Stimulated activated CD4-positive, alpha-beta T cell treated with anti-CD3 and anti-CD28 coated beads, Interleukin-1b, Interleukin-23, amount 100 ng/mL, for 1 hour (primary cell): Measurements from ENCODE around the gene DNAH5.
"Not testable (repeated sequence)": the region's sequence is repeated elsewhere in the genome, so short reads cannot be mapped to it uniquely, and the experiment has no call there.

Source experiments
- DNase-seq, 2 donors: peaks; one replicate each; pipeline ENCODE4 v3.0.0-alpha.2; 2020; ENCODE audit warnings: low read depth in 2 of 2

Gene DNAH5

DNA sequence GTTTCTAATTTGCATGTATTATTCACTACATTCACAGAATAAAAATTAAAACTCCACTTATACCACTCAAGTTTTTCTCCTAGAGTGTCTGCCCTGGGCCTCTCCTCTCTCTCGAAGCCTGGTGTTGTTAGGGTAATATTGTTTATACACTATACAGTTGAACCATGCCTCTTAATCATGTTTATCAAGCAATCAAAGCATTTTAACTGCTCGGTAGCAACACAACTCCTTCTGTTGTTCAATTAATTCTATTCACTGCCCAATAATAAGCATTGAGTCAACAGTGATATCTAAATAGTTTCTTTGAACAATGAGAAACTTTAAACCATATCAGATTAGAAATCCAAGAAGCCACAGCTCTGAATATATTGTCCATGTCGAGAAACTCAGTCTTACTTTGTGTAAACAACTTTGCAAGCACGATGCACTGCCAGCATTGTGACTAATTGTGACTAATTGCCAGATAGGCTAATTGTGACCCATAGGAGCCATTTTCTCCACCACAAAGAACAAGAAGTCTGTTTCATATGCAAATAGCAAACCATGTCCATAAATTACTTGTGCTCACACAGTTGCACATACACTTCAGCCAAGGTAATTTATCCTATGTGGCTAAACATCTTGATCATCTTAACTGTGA is at the start of gene DNAH5:
Gene DNAH5 (minus strand): TSS at position 129 of the 640 bp plus-strand sequence. CDS start 250 bp downstream, outside the sequence.
- no peak for DNase-seq

DNA sequence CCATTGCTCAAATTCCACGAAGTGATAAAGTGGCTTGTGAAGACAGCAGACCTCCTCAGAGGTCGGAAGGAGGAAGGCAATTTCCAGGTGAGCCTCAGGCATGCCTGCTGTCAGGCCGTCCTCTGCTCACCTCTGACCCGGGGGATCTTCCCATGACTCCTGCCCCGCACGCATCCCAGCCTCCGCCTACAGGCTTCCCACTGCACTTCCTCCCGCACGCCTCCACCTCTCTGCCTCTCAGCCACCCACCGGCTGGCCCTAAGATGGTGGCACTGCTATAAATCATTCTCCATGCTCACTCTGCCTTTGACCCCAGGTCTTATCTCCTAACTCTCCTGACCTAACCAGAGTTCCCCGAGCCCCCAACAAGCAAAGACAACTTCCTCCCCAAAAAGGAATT is 49.4 kb upstream of the DNAH5 start:
- no peak for DNase-seq

- DNase-seq, result no peak
Observed at GRCh38 chr5:13992795-13993194, 48.3 kb upstream of the DNAH5 start.

GRCh38 chr5:13991365-13991764 is 46.9 kb upstream of the DNAH5 start:
- DNase-seq, result no peak

GRCh38 chr5:13990896-13991295 is 46.4 kb upstream of the DNAH5 start:
- no peak for DNase-seq

DNA sequence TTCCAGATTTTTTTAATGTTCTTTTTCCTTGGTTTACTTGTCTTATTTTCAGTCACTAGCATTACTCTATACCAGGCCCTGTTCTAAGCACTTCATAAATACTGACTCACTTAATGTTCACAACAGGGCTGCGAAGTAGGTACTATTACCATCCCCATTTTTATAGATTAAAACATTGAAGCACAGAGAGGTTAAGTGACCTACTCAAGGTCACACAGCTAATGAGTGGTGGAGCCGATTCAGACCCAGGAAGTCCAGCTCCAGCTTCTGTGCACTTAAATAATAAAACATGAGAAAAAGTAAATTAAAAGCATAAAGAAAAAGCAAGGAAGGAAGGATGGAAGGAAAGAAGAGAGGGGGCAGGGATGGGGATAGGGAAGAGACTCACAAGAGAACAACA is 45.3 kb upstream of the DNAH5 start:
- no peak for DNase-seq

GRCh38 chr5:13987843-13988464 is 43.5 kb upstream of the DNAH5 start:
- no peak for DNase-seq

- DNase-seq, result no peak
Observed at GRCh38 chr5:13985731-13986418, 41.4 kb upstream of the DNAH5 start.

DNA sequence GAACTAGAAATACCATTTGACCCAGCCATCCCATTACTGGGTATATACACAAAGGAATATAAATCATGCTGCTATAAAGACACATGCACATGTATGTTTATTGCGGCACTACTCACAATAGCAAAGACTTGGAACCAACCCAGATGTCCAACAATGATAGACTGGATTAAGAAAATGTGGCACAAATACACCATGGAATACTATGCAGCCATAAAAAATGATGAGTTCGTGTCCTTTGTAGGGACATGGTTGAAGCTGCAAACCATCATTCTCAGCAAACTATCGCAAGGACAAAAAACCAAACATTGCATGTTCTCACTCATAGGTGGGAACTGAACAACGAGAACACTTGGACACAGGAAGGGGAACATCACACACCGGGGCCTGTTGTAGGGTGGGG is 40.4 kb upstream of the DNAH5 start:
- not testable (repeated sequence) for DNase-seq

DNA sequence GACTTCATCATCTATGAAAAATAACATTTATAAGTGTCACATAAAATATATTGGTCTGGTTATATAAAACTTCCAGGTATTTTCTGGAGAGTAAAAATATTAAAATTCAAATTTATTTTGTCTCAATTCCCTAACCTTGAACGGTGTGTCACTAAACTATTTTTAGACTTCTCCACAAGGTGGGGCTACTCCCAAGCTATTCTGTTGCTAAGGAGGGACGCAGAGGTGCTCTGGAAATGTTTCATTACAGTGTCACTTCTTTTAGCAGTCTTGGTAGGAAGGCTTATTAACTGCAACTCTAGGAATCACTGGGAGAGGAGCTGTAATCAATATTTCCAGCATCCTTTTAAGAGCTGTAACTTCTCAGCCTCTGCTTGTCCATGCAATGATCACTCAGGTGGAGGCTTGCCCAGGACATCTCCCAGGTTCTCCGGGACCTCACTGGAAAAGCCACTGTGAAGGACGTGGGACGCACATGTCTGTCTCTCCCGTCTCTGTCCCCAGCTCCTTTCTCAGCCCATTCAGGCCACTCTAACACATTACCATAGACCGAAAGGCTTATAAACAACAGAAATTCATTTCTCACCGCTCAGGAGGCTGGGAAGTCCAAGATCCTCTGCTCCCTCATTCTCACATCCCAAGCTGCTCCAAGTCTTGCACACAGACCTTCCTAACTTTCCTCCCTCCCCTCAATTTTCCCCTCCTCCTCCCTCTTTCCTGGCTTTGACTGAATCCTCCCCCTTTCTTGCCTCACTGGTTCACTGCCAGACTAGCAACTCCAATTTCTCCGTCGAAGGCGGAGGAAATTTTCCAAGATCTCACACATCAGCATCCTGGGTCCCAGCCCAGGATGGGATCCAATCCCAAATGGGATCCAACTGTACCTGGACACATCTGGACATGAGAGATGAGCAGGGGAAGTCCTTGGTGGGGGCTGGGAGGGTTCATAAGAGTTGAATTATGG is 32.7 kb upstream of the DNAH5 start:
- no peak for DNase-seq

DNA sequence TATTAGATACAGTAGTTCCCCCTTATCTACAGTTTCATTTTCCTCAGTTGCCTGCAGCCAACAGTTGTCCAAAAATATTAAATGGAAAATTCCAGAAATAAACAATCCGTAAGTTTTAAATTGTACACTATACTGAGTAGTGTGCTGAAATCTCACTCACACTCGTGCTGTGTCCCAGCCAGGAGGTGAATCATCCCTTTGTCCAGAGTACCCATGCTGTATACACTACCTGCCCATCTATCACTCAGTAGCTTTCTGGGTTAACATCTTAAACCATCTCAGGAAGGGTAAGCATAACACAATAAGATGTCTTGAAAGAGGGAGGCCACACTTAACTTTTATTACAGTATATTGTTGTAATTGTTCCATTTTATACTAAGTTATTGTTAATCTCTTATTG is 31.7 kb upstream of the DNAH5 start:
- DNase-seq, result no peak

DNA sequence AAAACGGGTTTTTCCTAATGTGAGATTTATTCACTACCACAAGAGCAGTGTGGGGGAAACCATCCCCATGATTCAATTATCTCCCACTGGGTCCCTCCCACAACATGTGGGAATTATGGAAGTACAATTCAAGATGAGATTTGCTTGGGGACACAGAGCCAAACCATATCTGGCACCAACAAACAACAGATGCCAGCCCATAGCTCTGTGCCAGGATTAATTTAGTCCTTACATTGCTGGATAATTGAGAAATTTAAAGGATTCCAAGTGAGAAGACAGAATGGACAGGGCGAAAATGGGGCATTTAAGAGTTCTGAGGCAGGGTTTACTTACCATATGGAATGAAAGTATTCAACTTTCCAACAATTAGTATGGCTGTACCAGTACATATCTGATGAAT is 30.8 kb upstream of the DNAH5 start:
- no peak for DNase-seq

- DNase-seq, result no peak
Observed at GRCh38 chr5:13973724-13974123, 29.2 kb upstream of the DNAH5 start.

GRCh38 chr5:13972029-13972428 is 27.5 kb upstream of the DNAH5 start:
- DNase-seq, result no peak

GRCh38 chr5:13957032-13957645 is 12.7 kb upstream of the DNAH5 start:
- no peak for DNase-seq

DNA sequence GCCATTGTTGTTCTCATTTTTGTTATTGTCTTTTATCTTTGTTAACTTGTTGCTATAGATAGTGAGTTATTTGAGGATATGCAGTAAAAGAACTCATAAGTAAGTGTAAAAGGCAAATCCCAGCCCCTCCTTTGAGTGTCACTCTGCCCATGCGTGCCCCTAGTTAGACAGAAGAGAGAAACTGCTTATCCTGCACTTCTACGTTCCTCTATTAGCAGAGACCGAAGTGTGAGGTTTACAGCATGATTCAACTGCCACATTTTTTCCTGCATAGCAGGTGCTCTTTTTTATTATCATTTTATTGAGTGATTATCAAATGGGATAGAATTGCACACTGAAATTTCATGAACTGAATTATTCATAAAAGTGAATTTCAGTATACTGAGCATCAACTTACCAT is 12.0 kb upstream of the DNAH5 start:
- DNase-seq, result no peak

DNA sequence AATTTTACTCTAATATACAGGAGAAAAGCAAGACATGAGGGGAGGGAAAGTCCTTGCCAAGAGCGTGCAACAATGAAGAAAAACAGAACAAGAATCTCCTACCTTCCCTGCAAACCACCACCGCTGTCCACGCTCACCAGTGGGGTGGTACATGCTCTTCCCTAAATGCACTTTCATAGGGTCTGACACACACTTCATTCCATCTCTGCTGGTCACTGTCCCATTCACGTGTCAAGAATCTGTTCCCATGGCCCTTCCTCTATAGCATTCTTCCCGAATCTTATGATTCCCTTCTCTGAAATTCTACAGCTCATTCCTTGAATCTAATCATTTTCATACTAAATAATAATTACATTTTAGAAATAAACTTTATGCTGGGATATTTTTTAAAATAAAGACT is 11.4 kb upstream of the DNAH5 start:
- no peak for DNase-seq

- no peak for DNase-seq
Observed at GRCh38 chr5:13946111-13946510, 1.6 kb upstream of the DNAH5 start.

DNA sequence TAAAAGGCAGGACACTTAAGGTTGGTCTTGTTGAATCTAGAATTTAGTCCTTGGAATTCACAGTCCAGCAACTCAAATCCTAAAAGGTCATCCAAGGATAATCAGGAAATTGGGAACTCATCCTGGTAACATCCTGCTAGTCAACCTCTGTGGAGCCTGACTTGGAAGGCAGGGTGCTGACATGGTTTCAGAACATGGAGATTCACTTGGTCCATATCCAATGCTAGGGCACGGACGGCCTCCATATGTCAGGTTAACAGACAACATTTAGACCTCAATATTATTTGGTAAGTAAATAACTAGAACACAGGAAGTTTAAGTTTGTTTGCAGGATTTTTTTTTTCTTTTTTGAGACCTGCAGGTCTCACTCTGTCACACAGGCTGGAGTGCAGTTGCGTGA is 783 bp upstream of the DNAH5 start:
- no peak for DNase-seq

GRCh38 chr5:13943676-13944075 is 812 bp downstream of the DNAH5 start:
- DNase-seq, result no peak

DNA sequence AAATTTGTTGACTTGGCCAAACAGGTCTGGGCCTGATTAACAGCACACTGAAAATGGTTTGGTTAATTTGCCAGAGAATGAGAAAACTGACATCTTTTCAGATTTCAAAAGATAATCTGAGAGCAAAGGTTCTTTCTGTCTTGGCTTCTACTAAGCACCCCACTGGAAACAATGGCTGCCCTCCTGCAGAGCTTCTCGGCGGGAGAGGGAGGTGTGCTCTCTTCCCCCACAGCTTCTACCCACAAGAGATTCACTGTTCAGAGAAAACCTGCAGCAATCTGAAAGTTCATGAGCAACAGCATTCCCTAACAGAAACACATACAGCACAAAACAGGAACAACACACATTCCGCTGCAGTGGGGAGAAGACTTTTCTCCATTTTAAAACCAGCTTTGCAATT is 3.0 kb downstream of the DNAH5 start:
- DNase-seq, result no peak

DNA sequence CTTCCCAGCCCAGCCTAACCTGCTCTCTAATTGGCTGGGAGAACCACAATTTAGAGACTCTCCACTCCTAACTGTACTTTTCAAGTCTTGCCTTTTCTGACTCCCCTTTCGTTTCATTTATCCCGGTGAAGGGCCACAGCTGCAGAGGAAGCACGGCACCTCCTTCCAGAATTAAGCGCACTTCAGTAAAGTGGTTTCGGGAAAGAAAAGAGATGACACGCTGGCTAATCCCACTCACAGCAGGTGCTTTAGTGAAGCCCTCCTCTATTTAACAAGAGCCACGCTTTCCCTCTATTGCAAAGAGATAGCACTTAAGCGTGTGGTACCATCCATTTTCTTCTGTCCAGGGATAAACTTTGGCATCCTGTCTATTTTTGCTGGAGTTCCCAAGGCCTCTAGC is 4.8 kb downstream of the DNAH5 start:
- DNase-seq, result no peak
